Cerebellar cortex (tissue), 1 donor: ENCODE data around the gene ACTN1.
"Not testable (repeated sequence)": the region's sequence is repeated elsewhere in the genome, so short reads cannot be mapped to it uniquely, and the experiment has no call there.

Source experiments
- DNase-seq: peaks from one replicate; pipeline ENCODE4 v3.0.0-alpha.2; 2015; ENCODE audit warnings: low spot score

Gene ACTN1

GRCh38 chr14:68862954-68863594 is 116.0 kb downstream of the ACTN1 start:
- peak; percentile 85 for DNase-seq

DNA sequence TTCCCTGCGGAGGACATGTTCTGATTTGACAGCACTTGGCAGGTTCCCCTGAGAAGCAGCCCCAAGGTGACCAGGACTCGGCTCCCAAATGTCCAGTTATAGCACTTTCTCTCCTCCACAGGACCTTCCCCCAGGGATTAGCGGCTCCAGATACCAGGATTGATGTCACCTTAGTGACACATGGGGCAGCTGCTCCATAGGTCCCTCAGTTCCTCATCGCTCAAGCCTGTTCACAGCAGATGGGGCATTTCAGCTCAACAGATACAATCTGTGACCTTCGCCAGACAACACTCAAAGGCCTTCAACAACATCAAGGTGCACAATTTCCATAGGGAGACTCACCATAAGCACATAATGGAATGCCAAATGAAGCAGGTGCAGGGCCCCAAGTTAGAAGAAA is 118.3 kb downstream of the ACTN1 start:
- no peak for DNase-seq

DNA sequence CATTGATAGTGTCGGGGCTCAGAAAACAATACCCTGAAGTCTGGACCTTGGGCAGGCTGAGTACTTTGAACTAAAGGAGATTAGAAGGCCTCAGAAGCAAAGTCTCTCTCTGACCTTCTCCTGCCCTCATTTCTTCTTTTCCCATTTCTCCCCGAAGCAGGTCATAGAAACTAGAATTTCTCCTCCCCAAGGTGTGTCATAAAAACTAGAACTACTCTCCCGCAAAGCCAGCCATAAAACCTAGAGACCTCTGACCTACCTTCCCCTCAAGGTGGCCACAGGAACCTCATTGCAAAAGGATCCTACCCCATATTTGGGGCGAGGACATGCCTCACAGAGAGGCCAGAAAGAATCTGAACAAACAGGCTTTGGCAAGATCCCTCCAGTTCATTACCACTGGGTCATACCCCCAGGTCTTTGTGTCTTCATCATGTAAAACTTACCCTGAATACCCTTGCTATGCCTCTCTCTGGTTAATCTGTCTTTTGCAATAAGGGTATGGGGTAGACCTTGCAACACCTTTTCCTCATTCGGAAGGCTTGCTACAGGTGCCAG is 121.5 kb downstream of the ACTN1 start:
- DNase-seq = no peak

- DNase-seq = no peak
Measured at GRCh38 chr14:68856572-68856971, 122.5 kb downstream of the ACTN1 start.

GRCh38 chr14:68854421-68854820 is 124.7 kb downstream of the ACTN1 start:
- DNase-seq = no peak

DNA sequence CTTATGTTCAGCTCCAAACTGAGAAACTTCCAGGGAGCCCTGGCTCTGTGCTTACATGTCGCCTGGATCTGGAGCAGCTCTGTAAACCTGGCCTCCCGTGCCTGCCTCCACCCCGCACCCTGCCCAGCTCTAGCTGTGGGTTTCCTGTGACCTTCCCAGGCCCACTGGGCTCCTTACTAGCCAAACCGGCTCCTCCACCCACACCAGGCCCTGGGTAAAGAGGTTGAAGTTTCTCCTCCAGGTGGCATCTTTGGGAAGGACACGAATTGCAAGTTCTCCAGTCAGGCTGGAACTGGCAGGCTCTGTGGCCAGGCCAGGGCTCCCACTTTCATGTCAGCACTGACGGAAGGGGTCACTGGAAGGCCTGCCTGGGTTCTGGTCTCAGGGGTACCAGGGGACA is 125.4 kb downstream of the ACTN1 start:
- DNase-seq = no peak

DNA sequence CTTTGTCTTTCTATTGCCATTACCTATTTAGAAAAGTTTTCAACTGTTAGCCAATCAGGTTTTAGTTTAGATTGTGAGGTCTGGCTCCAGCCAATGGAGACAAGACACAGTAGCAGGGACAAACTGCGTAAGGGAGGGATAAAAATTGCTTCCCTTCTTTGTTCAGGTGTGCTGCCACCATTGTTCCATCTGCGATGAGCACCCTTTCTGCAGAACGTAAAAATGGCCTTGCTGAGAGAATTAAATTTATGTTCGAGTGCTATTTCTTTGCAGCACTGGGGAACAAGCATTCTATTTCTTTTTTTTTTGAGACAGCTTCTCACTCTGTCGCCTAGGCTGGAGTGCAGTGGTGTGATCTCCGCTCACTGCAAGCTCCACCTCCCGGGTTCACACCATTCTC is 126.6 kb downstream of the ACTN1 start:
- DNase-seq = not testable (repeated sequence)

GRCh38 chr14:68851078-68851477 is 128.0 kb downstream of the ACTN1 start:
- DNase-seq = no peak

DNA sequence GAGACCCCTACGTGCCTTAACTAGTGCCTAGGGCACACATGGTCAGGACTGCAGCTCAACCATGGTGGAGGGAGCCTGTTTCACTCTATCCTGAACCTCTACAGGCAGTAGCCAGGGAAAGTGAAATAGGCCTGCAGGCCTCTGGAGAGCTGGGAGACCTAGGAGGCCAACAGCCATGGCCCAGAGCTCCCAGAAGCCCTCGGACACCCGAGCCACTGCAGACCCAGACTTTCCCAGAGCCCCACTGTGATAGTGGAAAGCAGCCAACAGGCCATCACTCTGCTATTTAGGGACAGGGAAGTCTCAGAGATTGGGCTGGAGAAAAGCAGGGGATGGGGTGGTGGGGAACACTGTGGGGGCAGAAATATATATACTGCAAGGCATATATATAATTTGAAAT is 129.7 kb downstream of the ACTN1 start:
- no peak for DNase-seq

DNA sequence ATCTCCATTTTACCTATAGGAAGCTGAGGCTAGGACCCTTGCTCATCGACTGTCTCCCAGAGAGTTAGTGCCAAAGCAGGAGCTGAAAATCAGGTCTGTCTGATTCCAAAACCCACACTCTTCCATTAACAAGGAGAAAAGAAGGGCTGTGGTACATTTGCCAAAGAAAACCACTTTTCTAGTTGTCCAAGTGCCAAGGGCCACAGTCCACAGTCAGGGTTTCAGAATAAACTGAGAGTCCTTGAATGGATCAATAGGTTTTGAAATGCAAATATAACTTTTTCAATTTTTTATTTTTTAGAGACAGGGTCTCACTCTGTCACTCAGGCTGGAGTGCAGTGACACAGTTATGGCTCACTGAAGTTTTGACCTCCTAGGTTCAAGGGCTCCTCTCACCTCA is 130.8 kb downstream of the ACTN1 start:
- DNase-seq = no peak

GRCh38 chr14:68847640-68848039 is 131.5 kb downstream of the ACTN1 start:
- not testable (repeated sequence) for DNase-seq

GRCh38 chr14:68846466-68846865 is 132.6 kb downstream of the ACTN1 start:
- no peak for DNase-seq

- DNase-seq = no peak
Measured at GRCh38 chr14:68844210-68844545, 134.9 kb downstream of the ACTN1 start.

DNA sequence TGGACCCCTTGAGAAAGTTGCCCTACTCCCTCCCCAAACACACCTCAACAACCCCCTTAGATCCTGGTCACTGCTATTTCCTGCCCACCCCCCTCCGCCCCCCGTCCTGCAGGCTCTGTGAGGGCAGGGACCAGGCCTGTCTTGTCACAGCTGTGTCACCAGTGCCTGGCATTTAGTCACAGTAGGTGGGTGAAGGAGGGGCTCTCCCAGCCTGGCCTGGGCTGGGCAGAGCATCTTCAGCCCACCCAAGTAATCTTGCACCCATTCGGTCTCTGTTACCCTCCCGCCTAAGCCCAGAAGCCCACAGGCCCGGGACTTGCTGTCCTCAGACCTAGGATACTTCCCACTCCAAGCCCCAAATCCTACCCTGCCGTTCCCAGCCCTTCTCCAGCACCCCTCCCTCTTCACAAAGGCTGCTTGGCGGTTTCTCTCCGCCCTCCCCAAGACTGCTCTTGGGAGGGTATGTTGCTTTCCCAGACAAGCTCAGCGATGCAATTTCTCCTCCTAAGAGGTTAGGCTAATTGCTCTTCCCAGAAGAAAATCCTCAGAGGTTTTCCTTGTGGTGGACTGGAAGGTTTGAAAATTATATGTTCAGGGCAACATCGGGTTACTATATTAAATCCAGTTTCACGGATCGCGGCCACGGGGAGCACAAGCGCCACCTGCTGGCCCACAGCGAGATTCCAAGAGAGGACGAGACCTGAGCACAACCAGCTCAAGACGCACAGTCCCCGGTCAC is 135.5 kb downstream of the ACTN1 start:
- DNase-seq = peak; percentile 61

DNA sequence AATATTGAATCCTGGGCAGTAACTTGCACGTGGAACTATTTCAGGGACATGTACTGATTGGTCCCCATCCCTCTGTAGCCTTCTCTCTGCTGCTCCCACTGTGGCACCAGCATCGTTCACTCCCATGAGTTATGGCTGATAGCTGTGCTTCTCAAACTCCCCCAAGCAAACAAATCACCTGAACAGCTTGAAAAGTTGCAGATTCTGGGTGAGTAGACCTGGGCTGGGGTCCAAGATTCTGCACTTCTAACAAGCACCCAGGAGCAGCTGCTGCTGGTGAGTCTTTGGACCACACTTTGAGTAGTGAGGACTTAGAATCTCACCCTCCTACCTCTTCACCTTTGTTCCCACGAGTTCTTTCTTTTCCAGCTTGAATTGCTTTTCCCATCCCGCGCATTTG is 136.8 kb downstream of the ACTN1 start:
- DNase-seq = no peak

- no peak for DNase-seq
Measured at GRCh38 chr14:68841016-68841809, 137.9 kb downstream of the ACTN1 start.

DNA sequence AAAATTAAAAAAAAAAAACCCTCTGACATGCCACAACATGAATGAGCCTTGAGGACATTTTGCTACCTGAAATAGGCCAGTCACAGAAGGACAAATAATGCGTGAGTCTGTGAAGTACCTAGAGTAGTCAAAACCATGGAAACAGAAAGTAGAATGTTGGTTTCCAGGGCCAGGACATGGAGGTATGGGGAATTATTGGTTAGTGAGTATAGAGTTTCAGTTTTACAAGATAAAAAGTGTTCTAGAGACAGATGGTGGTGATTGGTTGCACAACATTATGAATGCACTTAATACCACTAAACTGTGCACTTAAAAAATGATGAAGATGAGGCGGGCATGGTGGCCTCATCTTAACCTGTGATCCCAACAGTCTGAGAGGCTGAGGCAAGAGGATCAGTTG is 138.6 kb downstream of the ACTN1 start:
- DNase-seq = no peak

DNA sequence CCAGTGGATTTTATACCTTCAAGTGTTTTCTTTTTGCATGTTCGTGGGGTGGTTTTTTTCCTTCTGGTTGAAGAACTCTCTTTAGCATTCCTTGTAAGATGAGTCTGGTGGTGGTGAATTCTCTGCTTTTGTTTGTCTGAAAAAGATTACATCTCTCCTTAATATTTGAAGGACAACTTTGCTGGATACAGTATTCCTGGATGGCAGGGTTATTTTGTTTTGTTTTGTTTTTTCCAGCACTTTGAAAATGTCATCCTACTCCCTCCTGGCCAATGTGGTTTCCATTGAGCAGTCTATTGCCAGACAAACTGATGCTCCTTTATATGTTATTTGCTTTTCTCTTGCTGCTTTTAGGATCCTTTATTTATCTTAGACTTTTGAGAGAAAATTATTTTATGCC is 143.0 kb downstream of the ACTN1 start:
- no peak for DNase-seq

- DNase-seq = no peak
Measured at GRCh38 chr14:68834816-68835215, 144.3 kb downstream of the ACTN1 start.

GRCh38 chr14:68828698-68829097 is 150.4 kb downstream of the ACTN1 start:
- no peak for DNase-seq

DNA sequence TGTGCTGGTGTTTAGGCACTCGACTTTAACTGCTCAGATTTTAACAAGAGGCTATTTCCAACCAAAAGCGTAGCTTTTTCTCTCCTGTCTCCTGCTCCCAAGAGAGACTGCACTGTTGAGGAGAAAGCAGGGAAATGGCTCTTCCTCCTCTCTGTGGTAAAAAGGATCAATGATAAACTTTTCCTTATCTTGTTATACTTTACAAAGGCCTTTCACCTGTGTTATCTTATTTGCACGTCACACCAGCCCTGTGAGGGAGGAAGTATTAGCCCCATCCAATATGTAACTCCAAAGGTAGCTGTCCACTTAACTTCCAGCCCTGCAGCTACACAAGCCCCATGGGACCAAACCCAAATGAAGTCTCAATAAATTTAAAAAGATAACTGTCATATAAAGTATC is 153.4 kb downstream of the ACTN1 start:
- DNase-seq = no peak

DNA sequence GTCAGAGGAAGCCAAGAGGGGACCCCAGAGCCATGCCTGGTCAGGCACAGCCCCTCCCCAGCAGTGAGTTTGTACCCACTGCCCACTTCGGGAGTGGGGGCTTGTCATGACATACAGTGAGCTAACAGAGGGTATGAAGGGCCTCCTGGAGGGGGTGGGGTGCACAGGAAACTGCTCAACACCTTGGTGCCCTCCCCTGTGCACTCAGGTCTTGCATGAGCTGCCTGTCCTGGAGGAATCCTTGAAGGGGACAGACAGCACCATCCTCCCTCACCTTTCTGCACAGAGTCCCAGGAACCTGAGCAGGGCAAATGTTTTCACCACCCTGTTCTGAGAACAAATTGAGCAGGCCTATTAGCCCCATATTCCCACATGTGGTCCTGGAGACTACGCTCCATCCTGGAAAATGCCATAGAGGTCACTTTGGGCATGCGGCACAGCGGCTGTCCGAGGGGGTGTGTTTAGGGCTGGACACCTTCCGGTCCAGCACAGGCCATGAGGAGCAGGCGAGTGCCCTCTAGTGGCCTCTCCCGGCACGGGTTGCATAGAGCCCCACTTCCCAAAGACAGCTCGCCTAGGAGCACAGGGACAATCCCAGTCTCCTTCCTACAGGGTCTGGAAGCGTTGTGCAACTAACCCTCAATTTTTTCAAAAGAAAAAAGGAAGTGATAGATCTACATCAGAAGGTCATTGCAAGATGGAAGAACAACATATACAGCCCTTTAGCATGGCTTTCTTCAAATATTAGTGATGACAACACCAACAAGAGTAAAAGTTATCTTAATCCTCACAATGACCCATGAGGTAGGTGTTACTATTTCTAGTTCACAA is 154.4 kb downstream of the ACTN1 start:
- DNase-seq = peak; percentile 75
